COR-L47 (cell line): ENCODE data around the gene PPY.
"Not testable (repeated sequence)": the region's sequence is repeated elsewhere in the genome, so short reads cannot be mapped to it uniquely, and the experiment has no call there.

ENCODE experiments used
- DNase-seq: peaks from one replicate; lab custom pipeline; 2025; lab: John Stamatoyannopoulos, UW

Gene PPY

GRCh38 chr17:43932357-43932756 is 9.9 kb downstream of the PPY start:
- no peak for DNase-seq

DNA sequence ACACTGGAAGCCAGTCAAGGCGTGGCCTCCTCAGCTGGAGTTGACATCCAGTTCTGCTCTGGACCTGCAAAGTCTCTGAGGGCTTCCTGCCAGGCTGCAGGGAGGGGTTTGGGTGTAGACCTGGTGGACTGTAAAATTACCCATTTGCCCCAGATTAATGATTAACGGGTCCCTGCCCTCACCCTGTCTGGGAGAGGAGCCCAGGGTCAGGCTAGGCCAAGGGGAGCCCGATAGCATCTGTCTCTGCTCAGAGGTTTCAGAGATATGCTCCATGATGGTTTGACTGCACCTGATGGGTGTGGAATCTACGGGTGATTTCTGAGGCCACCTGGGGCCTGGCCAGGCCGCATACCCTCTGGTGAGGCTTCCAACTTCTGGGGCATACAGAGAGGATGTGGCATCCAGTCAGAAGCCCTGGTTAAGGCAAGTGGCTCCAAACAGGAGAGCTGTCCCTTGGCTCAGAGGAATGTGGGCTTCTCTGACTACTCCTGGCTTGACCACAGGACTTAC is 11.2 kb downstream of the PPY start:
- no peak for DNase-seq

GRCh38 chr17:43928609-43929008 is 13.7 kb downstream of the PPY start:
- DNase-seq: no peak

- DNase-seq: not testable (repeated sequence)
These were observed 14.3 kb downstream of the PPY start for GRCh38 chr17:43927929-43928328.

GRCh38 chr17:43927060-43927864 is 15.0 kb downstream of the PPY start:
- DNase-seq: no peak

GRCh38 chr17:43924558-43924957 is 17.7 kb downstream of the PPY start:
- DNase-seq: no peak

DNA sequence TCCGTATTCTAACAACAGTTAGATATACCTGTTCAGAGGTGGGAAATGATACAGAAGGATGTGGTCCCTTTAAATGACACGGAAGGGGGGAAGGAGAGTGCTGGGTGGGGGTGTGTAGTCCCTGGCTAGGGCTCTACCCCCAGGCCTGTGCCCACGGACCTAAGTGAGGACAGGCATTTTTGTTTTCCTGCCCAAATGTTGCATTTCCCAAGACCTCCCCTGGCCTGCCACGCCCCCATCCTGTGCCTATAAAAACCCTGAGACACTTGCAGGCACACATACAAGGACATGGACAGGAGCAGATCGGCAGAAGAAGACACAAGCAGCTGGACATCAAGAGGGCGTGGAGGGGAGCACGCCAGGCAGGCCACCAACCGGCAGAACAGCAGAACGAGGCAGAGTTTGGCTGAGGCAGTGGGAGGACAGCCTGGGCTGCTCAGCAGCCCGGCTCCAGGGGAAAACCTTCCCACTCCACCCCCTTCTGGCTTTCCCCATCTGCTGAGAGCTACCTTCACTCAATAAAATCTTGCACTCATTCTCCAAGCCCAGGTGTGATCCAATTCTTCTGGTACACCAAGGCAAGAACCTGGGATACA is 21.7 kb downstream of the PPY start:
- no peak for DNase-seq

GRCh38 chr17:43918026-43918389 is 24.3 kb downstream of the PPY start:
- no peak for DNase-seq

DNA sequence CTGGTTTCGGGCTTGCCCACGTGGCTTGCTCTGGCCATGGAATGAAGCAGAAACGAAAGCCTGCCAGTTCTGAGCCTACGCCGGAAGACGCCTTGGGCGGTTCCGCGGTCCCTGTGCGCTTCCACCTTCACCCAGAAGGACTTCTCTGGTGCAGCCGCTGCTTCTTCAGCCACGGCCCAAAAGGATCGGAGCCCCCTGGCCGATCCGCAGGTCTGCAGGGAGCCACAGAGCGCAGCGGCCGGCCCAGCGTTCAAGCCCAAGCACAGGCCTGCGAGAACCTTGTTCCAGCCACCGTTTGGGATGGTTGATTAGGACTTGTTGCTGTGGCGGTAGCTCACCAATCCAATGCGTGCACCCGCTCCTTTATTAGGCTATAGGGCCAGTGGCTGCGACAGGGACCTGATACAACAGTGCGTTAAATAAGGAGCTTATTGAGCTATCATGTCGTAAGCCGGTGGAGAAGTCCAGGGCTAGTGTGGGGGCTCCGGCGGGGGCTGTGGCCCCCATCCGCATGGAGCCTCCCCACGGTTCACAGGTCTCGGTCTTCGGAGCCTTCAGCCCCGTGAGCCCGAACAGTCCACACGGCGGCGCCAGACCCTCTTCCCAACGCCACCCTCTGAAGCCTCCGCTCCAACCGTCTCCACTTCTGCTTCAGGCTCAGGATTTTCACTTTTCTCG is 24.8 kb downstream of the PPY start:
- DNase-seq: no peak

DNA sequence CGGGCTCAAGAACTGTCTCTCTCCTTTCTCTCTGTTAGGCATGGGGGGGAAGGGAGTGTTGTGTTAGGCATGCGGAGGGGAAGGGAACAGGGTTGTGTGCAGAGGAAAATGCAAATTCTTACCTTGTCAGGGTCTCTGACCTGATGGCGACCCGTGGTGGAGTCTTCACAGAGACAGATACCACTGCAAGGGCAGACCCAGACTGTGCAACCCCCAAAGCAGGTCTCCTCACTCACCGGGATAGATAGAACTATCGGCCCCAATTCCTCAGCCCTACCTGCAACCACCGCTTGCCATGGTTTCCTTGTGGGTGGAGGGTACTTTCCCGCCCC is 25.3 kb downstream of the PPY start:
- no peak for DNase-seq

- DNase-seq: no peak
These were observed 25.9 kb downstream of the PPY start for GRCh38 chr17:43916385-43916784.

DNA sequence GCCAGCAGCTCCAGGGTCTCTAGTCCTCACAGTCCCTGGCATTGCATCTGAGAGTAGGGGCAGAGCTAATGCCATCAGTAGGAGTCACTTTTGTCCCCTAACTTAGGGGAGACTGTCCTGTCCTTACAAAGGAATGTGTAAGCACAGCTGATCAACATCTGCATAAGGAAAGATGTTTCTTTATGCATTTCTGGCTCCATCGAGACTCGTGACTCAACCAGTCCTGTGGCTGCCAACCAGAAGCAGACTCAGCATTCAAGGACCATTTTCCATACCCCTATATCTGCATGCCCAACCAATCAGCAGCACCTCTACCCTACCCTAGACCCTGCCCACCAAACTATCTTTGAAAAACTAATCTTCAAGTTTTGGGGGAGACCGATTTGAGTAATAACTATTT is 26.7 kb downstream of the PPY start:
- DNase-seq: no peak

GRCh38 chr17:43914451-43914850 is 27.8 kb downstream of the PPY start:
- no peak for DNase-seq

GRCh38 chr17:43913584-43913983 is 28.7 kb downstream of the PPY start:
- DNase-seq: no peak

DNA sequence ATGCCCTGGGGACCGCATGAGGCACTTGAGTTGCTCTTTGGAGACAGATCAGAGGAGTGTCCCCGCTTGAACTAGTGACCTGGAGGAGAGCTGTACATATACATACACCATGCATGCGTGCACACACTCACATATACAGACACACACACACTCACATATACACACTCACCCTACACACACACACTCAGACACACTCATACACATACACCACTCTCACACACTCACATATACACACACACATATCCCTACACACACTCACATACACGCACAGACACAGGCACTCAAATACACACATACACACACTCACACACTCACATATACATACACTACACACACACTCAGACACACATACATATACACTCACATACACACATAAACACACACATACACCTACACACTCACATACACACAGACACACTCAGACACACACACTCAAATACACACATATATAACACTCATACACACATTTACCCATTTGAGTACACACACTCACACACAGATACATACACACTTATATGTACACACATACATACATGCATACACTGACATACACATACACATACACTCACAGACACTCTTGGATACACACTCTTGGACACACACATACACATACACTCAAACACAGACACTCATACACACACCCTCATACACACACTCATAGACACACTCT is 29.5 kb downstream of the PPY start:
- no peak for DNase-seq

GRCh38 chr17:43911904-43912303 is 30.4 kb downstream of the PPY start:
- DNase-seq: no peak

GRCh38 chr17:43909537-43910231 is 32.6 kb downstream of the PPY start:
- no peak for DNase-seq

GRCh38 chr17:43907998-43908721 is 34.1 kb downstream of the PPY start:
- DNase-seq: no peak

DNA sequence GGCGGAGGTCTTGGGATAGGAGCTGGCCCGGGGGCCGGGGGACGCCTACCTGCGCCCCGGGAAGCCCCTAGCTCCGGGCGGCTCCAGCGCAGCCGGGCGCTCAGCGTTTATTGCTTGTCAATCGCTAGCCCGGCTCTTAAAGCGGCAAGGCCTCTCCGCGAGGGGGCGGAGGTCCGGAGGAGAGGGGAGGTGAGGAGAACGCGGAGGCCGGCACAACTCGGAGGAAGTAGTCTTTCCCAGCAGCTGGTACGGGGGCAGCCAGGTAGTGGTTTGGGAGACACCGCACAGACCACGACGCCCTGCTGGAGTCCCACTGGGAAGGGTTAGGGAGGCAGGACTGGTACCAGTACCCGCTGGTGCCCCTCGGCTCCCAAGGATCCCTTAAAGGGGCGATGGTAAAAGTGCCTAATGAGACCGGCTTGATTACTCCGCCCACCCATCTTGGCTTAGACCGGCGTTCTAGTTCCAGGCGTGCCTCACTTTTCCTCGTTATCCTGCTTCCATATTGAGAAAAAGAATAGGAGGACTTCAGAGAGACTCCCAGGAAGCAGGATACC is 34.8 kb downstream of the PPY start, which contains the start of gene MPP2:
TSS of gene MPP2 (minus strand) at position 112 of the 557 bp plus-strand sequence. CDS start 3,076 bp downstream, outside the sequence.
- peak; percentile 57 for DNase-seq

GRCh38 chr17:43906951-43907424 is 35.3 kb downstream of the PPY start:
- no peak for DNase-seq
